NCI-H226 (cell line): ENCODE data around the gene UTS2.

Experiments
- DNase-seq: peaks from one replicate; pipeline ENCODE4 v3.0.0-alpha.2; 2015

The UTS2 gene, protein sequence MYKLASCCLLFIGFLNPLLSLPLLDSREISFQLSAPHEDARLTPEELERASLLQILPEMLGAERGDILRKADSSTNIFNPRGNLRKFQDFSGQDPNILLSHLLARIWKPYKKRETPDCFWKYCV

DNA sequence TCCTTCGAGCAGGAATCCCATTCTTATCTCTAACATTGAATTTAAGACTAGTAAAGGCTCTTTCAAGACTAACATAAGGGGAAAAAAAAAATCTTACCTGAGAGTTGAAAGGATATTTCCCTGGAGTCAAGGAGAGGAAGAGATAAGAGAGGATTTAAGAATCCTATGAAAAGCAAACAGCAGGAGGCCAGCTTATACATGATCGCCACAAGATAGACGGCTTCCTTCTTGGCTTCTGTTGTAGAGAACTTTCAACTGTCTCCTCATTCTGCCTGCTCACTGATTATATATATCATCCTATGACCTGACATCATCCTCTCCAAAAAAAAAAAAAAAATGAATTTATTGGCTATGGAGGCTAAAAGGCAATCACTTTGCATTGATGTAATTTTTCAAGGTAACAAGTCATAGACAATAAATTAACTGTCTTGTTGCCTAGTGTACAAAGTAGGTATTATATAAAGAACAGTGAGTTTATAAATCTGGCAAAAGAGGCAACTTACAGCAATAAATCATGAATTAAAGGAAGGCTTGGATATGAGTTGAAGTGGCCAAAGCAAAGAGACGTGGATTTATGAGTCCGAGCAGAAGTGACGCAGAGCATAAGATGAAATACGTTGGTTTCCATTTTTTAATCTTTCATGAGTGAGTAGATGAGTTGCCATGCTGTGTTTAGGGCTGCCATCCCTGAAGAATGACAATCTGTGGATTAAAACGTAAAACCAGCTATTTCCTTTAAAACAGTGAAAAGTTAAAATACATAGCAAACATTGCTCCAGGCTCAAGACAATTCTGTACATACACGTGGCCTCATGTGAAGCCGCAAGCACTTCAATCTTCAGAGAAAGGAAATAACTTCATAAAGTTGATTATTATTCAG lies at the start of gene UTS2:
Gene UTS2 (minus strand): TSS at position 262 of the 880 bp plus-strand sequence. CDS start 62 bp downstream, at position 200.
- DNase-seq, result no peak

DNA sequence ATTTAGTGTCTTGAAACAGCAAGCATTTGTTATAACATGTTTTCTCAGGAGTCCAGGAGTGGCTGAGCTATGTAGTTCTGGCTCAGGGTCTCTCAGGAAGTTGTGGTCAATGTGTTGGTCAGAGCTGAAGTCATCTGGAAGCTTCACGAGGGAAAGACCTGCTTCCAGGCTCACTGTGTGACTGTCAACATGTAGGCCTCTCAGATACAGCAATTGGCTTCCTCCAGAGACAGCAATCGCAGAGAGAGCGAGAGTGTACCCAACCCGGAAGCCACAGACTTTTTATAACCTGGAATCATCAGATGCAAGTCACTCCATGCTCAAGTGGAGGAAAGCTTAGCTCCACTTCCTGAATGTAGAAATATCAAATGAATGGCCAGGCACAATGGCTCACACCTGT lies 46.9 kb upstream of the UTS2 start:
- DNase-seq, result no peak

DNA sequence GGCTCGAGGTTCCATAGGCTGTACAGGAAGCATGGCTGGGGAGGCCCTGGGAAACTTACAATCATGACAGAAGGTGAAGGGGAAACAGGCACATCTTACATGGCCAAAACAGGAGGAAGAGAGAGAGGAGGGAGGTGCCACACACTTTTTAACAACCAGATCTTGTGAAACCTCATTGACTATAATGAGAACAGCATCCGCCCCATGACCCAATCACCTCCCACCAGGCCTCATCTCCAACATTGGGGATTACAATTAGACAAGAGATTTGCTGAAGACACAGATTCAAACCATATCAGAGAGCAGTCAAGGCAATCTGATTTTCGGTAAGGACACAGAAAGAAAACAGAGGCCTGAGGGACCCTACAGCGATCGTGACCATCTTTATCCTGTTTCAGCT lies 46.1 kb upstream of the UTS2 start:
- no peak for DNase-seq

DNA sequence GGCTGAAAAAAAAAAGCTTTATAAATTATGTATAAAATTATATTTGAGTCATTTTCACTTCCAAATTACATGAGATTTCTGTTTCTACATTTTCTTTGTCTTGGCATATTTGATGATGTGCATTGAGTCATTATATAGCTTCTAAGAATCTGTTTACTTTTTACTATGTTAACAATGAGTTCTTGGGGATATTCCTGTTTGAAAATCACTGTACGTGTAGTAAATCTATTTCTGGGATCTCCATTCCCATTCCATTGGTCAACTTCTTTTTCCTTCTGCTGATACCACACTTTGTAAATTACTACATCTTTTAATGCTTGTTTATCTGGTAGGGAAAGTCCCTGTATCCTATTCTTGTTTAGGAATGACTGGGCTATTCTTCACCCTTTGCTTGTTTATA lies 44.1 kb upstream of the UTS2 start:
- DNase-seq, result no peak

DNA sequence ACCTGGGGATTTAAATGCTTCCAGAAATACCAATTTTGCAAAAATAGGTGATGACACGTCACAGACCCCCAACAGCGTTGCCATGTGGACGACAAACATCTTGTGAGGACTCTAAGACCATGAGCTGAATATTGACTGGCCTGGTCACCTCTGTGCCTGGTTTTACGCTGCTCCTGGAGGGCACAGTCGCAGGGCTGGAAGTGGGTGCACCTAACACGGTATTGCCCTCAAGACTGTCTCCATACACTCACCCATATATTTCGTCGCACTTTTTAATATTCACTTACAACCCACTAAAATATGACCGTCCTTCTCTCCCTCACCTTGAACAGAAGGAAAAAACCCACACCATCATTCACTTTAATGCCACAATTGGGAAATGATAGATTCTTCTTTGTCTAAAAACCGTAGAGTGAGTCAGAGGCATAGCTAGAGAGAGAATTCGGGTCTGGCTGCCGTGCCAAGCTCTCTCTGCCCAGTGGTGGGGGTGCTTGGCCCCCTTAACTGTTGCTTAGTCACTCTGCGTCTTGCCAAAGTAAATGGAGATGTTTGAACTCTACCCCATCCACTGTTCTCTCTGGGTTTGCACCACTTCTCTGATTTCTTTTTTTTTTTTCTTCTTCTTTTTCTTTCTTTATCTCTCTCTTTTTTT lies 40.8 kb upstream of the UTS2 start:
- peak; percentile 72 for DNase-seq

DNA sequence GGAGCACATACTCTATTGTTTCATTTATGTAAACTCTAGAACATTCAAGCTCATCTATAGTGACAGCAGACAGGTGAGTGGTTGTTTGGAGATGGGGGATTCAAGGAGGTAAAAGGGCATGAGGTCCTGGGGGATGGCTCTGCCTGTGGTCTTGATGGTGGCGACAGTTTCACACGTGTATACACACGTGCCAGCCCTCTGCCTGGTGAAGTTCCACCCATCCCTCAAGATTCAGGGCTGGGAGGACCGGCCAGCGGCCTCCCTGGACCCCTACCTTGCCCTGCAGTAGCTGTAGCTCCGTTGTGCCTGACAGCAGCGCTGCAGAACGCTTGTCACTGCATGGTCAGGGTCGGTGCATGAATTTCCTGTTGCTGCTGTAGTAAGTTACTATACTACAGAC lies 38.9 kb upstream of the UTS2 start:
- no peak for DNase-seq

DNA sequence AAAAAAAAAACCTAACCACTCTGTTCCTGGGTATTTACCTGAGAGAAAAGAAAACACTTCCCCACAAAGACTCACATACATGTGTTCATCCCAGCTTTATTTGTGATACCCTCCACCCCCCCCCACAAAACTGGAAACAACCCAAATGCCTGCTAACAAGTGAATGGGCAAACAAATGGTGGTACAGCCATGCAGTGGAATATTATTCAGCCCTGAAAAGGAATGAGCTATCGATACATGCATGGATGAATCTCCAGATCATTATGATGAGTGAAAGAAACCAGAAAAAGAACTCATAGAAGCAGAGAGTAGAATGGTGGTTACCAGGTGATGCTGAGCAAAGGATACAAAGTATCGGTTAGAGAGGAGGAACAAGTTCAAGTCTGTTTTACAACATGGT lies 38.0 kb upstream of the UTS2 start:
- no peak for DNase-seq

DNA sequence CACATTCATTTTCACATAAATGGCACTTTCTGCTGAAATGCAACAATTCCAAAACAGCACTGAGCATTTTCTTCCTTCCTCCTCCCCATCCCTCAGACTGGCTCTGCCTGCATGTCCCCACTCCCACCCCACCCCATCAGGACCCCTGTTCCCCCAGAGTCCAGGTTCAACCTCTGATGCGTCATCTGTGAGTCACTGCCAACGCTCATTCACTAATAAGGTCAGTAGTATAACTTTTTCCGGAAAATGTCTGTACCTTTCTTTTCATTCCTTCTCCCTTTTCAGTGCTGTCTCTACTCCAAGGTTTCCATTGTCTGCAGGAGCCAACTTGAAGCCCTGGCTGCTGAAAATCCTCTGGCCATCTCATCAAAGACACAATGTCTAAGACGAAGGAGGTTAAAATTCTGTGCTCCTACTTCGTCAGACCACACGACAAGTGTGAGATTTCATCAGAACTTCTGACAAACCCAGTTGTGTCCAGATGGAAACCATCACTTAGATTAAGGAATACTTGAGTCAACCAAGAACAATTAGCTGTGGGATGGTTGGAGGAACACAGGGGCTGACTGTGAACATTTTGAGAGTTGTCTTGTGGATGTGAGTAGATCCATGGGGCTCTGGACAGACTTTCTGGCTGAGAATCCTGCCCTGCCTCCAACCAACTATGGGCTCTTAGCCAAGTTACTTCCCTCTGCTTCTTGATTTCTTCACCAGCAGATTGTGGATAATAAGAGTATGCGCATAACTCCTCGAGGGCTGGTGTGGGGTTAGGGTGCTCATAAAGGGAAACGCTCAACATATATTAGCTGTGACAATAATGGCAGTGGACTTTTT lies 35.6 kb upstream of the UTS2 start:
- DNase-seq, result peak; percentile 11

DNA sequence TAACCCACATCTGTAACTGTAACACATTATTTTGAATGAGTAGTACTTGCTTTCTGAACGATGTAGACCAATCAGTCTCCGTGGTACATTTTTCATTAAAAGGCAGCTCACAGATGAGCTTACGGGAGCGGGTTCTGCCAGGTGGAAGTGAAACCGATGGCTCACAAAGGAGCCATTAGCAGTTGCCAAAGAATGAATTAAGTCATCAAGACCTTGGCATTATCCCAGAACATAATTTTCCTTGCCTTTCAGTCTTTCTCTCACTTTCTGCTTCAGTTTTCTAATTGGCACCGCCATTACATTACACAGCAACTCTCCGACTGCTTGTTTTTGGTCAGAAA lies 33.5 kb upstream of the UTS2 start:
- DNase-seq, result no peak

DNA sequence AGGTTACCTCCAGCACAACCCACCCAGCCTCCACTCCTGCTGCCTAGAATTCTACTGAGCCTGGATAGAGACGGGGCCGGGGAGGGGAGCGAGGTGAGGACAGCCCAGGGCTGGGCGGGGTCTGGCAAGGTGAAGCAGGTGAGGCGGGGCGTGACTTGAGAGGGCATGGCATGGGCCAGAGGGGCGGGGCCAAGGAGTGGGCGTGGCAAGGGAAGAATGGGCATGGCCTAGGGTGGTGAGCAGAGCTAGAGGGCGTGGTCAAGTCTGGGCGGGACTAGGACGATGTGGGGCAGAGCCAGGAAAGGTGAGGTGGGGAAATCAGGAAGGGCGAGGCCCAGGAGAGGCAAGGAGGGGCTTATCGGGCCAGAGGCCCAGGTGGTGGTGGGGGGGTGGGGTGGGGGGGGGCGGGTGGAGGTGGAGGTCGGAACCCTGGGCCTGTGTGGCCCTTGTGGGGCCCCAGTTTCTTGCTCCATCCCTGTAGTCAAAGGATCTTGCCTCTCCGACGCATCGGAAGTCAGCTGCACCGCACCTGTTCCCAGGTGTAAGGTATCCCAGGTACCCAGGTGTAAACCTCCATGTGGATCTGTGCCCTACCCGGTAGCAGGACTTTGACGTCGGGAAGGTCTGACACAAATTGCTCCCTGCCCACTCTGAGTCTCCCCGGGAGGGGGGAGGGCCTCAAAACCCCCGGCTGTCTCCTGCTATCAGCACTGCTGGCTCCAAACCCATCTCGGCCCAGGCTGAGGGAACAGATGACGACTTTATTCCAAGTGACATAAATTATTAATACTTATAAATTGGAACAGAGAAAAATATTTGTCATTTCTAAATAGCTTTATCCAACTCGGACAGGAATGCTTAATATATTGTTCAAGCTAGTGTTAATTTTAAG lies 32.9 kb upstream of the UTS2 start:
- no peak for DNase-seq

DNA sequence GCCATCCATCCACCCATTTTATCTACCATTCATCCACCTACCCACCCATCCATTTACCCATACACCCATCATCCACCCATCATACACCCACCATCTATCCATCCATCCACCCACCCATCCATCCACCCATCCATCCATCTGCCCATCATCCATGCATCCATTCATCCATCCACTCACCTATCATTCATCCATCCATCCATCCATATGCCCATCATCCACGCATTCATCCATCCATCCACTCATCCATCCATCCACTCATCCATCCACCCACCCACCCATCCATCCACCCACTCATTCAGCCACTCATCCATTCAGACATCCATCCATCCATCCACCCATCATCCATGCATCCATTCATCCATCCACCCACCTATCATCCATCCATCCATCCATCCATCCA lies 31.9 kb upstream of the UTS2 start:
- no peak for DNase-seq

DNA sequence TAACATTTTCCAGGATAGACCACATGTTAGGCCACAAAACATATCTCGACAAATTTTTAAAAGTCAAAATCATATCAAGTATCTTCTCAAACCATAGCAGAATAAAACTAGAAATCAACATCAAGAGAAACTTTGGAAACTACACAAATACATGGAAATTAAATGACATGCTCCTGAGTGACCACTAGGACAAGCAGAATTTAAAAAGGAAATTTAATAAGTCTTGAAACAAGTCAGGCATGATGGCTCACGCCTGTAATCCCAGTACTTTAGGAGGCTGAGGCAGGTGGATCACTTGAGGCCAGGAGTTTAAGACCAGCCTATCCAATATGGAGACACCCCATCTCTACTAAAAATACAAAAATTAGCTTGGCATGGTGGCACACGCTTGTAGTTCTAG lies 26.4 kb upstream of the UTS2 start:
- DNase-seq, result no peak

DNA sequence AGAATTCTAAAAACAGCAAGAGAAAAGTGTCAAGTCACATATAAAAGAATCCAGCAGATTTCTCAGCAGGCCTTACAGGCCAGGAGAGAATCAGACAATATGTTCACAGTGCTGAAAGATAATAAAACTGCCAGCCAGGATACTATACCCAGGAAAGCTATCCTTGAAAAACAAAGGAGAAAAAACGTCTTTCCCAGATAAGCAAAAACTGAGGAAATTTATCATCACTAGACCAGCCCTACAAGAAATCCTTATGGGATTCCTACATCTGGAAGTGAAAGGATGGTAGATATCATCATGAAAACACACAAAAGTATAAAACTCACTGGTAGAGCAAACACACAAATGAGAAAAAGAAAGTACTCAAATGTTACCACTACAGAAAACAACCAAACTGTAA lies 25.2 kb upstream of the UTS2 start:
- no peak for DNase-seq

DNA sequence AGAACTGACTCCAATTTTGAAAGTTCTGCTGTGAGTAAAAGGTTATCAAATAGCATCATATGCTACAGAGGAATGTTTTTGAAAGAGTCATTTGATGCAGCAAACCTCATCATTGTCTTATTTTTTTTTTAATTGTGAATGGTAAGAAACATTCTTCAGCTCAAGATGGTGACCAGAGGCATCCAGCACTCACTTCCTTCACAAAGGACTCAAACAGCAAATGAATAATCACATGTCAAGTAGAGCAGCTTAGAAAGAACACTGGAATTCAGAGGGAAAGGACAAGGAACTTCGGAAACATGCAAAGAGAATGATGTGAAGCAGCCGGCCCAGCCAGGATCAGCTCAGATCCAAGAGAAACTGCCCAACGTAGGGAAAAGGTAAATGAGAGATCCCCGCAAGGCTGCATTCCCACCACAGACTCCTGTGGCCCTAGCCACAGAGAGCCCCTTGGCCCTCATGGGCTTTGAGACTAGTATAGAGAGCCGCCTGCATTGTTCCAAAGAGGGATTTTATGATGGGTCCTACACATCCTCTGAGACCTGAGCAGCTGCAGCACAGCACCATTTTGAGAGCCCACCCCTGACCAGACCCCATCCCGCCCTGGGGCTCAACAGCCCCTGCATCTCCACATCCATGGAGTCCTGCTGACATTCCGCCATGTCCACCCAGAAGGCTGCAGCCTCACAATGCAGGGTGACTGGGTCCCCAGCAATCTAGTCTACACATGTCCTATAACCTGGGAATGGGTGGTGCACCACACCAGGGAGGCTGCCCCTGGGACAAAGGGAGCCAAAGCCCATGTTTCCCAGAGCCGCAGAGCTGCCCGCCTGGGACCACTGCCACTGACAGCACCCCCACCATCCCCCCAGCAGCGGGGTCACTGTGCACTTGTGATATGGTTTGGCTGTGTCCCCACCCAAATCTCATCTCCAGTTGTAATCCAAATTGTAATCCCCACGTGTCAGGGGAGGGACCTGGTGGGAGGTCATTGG lies 21.2 kb upstream of the UTS2 start:
- DNase-seq, result no peak

DNA sequence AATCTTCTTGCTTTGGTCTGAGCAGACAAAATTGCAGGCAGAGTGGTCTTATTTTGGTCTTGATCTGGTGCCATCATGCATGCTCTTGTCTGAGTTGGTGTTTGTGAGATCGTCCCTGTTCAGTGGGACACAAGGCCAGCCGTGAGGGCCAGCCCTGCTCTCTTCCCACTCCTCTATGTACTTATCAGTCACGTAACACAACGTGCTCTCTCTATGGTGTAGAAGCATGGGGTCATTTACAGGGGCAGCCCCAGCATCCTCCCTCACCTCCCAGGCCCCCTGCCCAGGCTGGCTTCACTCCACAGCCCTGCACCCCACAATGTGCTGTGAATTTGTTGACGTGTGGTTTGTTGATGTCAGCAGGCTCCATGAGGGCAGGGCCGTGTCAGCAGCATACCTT lies 18.3 kb upstream of the UTS2 start:
- no peak for DNase-seq

DNA sequence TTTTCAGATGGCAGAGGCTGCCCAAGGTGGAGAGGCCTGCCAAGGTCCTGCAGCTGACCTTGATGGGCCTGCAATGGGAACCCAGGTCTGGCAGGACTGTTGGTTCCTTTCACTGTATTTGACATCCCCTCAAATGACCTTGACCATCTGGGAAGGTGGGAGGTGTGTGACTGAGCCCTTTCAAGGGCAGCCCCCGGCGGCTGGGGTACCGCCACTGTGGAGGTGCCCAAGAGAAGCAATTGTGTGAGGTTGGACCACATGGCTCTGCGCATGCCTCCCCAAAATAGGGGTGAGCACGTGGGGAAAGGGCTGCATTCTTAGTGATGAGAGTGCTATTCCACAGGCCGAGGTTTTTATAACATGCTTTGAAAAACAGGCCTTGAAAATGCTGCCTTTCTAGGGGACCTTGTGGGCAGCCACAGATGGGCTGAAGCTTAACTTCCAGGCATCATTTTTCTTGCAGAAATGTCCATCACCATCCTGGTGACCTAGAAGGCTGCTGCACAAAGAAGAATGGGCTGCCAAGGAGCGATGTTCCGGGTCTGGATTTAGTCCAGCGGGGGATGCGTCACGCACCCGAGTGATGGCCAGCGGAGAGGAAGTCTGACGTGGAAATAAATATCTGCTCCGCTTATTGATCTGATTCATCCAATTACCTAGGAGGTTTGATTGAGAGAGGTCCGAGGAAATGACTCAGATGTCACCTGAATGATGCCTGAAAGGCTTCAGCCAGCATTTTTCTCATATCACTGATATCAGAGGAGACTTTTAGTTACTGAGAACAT lies 16.5 kb upstream of the UTS2 start:
- DNase-seq, result no peak

DNA sequence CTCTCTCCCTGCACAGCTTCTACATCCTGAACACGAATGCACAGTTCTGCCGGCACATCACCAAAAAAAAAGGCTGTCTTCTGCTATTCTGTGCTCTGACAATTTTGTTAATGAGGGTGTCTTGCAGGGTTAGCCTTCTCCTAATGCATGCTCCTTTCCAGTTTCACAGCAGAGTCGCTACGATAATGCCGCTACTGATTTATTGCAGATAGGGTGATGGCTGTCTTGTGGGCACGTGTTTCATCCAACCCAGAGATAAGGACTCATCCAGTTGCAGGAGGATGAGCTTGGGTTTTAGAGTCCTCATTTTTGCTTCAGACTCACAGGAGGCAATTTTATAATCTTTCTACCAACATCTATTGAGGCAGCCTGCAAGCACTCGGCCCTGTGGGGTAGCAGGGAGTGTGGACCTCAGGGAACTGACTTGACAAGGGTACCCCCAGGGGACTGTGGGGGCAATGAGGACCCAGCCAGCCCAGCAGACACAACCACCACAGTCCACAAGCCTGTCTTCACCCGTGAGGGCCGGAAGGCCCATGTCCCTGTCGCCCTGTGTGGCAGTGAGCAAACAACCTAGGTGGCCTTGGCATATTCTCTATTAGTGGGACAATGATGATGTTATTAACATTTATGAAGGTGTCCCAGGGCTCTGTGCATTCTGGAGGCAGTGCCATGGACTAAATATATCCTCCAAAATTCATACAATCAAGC lies 15.4 kb upstream of the UTS2 start:
- no peak for DNase-seq

DNA sequence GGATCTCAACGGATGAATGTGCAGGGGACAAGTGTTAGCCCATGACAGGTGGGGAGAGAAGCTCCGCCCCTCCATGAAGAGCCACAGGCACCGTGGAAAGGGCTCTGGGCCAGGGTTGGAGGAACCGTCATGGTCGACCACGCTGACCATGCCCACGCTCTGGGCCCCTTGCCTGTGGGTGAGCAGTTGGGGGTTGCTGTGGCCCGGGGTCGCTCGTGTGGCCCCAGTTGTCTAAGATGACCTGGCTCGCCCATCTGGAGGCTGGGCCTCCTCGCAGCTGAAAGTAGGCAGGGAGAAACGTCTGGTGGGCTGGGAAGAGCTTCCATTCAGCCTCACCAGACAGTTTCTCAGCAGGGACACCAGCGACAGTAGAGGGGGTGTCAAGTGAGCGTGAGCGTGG lies 13.1 kb upstream of the UTS2 start:
- DNase-seq, result no peak

DNA sequence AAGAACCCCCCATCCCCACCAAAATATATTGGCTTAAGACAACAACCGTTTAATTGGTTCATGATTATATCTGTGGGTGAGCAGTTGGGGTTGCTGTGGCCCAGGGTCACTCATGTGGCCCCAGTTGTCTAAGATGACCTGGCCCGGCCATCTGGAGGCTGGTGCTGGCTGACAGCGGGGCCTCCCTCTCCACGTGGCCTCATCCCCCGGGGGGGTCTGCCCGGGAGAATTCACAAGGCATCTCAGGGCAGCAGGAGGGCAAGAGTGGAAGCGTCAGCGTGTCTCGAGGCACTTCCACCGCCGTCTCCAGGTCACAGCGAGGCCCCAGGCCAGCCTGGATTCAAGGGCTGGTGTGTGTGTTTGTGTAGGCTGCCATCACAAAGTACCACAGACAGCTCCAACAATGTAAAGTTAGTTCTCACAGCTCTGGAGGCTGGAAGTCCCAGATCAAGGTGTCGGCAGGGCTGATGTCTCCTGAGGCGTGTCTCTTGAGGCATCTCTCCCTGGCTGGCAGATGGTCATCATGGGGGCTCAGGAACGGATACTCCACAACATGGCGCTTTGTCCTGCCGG lies 11.0 kb upstream of the UTS2 start:
- no peak for DNase-seq
